ENCODE measurements around the gene DICER1.

The DICER1 gene

DNA sequence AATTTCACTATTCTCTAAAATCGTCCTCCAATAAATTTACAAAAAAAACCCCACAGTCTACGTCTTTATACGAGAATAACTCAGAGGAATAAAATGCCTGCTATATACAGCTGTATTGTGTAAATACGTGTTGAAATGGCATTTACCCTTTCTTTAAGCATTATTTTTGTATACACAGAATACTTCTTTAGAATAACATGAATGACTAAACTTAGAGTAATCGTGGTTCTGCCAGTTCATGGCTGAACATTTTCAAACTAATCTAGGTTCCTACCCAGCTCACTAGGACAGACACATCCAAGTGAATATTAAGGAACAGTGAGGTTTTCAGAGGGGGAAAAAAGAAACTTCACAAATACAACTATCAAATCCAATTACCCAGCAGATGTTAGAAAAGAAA, 24.6 kb downstream of the DICER1 start:
- H3K4me3 ChIP-seq (ENCODE audit: low read length) = no peak overlapping the region
- DNase-seq (ENCODE audit: low read depth, low spot score) = no peak

DNA sequence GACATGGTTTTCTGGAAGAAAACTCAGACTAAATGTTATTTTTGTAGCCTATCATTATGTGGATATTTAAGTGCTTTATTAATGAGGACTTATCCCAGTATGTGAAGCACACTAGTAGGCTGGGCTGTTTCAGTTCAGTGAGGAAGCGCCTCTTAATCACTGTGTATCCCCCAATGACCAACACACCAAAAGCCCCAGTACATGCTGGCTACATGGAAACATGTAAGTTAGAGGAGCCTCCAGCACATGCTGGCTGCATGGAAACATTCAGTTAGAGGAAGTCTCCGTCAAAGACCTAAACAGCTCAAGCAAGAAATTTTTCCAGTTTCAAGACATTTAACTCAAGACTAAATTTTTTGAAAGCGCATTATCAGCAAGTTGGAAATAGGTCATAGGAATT, 26.8 kb downstream of the DICER1 start:
- no peak for DNase-seq (ENCODE audit: low read depth, low spot score)

DNA sequence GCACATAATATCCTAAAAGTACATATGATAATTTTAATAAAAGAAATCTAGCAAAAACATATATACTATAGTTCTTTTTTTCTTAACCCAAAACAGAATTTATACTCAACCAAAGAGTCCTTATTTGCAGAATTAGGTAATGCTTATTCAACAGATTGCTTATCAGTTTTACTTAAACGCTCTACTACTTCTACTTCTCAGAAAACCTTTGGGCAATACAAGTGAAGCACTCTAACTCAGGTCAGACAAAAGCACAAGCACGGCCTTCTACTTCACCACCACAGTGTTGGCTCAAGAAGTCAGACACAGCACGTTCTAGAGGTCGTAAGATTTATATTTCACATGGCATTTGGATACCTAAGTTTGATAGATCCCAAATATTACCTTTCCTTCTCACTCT, 29.2 kb downstream of the DICER1 start:
- DNase-seq (ENCODE audit: low read depth, low spot score) = no peak
- H3K4me3 ChIP-seq (ENCODE audit: low read length) = no peak overlapping the region

More for the DNA sequence above, 26.8 kb downstream of the DICER1 start:
- no peak overlapping the region for H3K4me3 ChIP-seq (ENCODE audit: low read length)

DNA sequence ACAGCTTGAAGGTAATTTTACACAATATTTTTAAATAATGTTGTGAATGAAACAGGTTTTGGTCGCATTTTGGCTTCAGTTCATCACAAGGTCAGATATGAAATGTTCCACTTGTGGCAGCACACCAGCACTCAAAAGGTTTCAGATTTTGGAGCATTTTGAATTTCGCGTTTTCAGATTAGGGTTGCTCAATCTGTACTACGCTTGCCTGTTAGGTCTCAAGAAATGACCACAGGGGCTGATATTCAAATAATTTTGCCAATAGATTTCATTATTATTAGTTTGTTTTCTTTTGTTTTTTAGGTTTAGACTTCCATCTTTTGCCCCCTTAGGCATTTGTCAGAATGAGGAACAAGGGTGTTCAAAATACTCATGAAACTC, 29.8 kb downstream of the DICER1 start:
- DNase-seq (ENCODE audit: low read depth, low spot score) = no peak
- no peak overlapping the region for H3K4me3 ChIP-seq (ENCODE audit: low read length)

DNA sequence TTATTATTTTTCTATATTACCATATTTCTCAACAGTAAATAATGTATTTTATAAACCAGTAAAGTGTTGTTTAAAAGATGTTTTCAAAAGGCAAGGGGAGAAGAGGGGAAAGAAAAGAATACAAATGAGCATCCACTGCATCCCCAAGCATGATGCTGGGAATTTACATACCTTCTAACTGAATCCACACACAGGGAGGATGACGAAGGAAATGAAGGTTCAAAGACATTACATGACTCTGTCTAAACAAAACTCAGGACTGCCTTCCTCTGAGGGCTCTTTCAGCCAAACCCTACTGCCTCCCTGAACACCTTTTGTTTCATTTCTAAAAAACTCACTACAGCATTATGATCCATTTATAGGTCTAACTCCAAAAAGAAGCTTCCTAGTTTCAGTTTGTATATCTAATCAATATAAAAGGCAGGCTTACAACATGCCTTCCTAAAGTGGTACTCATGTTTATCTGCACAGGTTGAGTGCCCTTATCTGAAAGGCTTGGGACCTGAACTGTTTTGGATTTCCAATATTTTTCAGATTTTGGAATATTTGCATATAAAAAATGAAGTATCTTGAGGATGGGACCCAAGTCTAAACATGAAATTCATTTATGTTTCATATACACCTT, 30.3 kb downstream of the DICER1 start:
- no peak for DNase-seq (ENCODE audit: low read depth, low spot score)
- no peak overlapping the region for H3K4me3 ChIP-seq (ENCODE audit: low read length)

DNA sequence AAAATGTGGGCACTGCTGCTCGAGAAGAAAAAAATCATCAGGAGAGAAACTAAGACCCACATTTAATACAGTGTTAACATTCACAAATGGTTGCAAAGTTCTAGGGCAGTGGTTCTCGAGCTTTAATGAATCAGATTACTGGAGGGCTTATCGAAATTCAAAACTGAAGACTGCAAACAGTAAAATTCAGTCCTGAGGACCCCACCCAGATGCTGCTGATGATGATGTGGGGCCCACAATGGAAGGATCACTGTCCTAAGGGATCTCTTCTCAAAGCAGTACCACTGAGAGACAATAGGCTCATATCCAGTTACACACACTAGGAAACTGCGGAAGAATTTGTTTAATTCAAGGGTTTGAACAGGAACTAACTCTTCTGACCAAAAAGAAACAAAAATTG, 31.4 kb downstream of the DICER1 start:
- no peak for DNase-seq (ENCODE audit: low read depth, low spot score)
- H3K4me3 ChIP-seq (ENCODE audit: low read length) = no peak overlapping the region

DNA sequence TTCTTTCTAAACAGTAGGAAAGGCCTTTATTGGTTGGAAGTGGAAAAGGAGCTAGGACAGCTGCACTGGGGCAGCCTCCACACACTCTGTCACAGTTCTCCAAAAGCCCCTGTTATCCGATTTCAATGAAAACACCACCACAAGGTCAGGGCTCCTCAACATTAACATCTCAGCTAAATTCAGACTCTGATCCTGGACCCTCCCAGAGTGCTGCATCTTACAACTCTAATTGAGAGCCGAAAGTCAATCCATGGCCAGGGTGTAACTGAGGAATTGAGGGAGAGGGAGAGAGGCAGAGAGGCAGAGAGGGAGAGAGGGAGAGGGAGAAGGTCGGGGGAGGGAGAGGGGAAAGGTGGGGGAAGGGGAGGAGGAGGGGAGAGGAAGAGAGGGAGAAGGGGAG, 32.1 kb downstream of the DICER1 start:
- no peak for DNase-seq (ENCODE audit: low read depth, low spot score)
- no peak overlapping the region for H3K4me3 ChIP-seq (ENCODE audit: low read length)

DNA sequence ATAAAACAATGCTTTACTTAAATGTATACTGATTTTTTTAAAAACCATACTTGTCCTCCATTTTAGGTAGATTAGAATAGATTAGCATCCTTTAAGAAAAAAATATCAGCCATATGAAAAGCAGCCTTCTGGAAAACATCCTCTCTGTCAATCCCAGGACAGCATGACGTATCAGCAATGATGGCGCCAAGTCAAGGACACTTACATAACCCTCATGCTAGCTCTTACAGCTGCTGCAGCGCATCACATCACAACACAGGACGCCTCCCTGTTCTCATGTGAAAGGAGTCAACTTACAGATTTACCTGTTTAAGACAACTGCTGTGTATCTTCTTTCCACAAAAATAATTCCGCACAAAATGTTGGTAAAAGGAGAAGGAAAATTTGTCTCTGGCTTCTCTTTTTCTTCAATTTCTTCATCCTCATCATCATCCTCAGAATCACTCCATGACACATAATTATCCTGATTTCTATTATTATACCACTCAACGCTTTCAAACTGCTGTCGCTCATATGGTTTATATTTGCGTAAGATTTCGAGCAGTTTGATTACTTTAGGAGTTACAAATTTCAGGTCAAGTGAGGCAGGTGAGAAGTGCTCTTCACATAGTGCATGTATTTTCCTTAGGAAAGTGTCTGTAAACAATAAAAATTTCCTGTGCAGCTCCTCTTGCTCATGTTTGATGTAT, 33.3 kb downstream of the DICER1 start:
- no peak overlapping the region for H3K4me3 ChIP-seq (ENCODE audit: low read length)
- DNase-seq (ENCODE audit: low read depth, low spot score) = no peak

DNA sequence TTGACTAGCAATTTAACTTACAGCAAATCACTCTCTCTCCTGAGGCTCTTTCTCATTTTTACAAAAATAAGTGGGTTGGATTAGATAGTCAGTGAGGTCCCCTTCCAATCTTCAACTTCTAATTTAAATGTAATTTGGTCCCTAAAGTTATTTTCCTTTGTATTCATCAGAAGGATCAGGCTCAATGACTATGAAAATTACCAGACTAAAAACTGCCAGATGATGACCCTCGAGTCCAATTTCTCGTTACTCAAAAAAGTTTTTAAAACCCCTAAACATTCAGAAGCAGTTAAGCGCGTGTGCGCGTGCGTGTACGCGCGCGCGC, 34.7 kb downstream of the DICER1 start:
- no peak for DNase-seq (ENCODE audit: low read depth, low spot score)
- H3K4me3 ChIP-seq (ENCODE audit: low read length) = no peak overlapping the region

DNA sequence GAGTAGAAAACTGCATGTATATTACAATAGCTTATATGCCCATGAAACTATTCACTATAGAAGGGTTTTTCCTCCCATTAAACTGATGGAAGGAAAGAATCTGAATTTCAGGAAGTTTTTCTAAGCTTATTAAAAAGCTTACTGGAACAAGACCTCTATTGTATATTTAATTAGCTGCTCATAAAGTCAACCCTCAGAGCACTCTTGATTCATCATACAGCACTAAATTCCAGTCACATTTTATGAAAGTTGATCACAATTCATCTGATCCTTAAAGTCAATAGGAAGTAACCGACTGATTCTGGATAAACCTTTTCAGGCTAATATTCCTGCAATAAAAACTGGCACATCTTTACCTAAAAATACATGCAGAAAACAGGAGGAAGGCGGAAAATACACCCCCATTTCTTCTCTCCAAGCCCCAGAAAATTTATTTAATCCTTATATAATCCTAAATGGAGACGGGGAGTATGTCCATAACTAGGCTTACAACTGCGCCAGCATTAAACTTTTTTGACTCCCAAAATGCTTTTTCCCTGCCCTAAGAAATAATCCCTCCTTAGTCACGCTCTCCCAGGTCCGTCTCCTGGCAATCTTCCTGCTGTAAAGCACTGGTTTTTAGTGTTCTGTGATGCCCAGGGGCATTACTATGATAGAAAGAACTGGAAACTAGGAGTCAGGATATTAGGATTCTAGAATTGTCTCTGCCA, 35.3 kb downstream of the DICER1 start:
- DNase-seq (ENCODE audit: low read depth, low spot score) = no peak
- no peak overlapping the region for H3K4me3 ChIP-seq (ENCODE audit: low read length)

DNA sequence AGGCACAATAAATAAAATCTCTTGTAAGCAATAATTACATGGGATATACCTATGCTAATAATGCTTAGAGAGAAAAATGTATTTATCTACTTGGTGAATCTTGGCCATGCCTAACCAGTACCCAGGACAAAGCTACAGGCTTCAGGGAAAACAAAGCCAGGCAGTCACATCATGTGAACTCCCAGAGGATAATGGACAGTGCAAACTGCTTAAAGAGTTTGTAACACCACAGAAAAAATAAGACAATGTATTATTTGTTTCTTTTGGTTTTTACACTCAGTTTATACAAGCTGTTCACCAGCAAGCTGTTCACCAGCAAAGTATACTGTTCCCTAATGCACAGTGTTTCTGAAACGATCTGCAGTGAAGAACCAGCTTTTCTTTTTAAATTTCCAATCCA, 38.0 kb downstream of the DICER1 start:
- H3K4me3 ChIP-seq (ENCODE audit: low read length) = no peak overlapping the region
- DNase-seq (ENCODE audit: low read depth, low spot score) = no peak

DNA sequence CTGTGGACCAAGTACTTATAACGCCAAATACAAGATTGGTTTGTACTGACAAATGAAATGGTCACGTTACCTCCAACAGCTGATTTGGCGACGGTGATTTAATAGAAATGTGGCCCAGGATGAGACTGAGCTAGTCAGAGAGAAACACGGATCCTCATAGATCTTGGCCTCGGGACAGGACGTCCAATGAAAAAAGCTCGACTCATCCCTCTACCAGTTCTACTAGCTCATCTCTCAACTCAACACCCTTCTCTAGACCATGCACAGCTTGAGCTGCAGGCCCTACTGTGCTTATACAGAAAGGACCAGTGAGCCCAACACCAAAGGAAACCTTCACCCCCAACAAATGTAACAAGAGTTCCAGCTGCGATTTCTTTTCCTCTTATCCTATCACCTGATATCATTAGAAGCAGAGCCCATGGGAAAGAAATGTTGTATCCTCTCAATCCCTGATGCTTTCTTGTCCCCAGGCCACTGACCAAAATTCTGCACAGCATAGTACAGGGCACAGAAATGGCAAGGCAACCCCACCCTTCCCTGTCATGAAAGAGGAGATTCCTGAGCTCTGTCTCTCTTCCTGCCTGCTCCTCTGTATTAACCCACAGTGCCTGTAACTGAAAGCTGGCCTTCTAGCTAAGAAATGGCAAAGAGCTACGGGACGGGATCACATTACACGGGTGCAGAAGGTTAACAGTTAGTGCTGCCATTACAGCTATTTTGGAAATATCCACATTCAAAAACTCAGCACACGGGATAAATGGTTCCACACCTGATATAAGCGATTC, 39.2 kb downstream of the DICER1 start:
- DNase-seq (ENCODE audit: low read depth, low spot score) = no peak
- H3K4me3 ChIP-seq (ENCODE audit: low read length) = no peak overlapping the region

DNA sequence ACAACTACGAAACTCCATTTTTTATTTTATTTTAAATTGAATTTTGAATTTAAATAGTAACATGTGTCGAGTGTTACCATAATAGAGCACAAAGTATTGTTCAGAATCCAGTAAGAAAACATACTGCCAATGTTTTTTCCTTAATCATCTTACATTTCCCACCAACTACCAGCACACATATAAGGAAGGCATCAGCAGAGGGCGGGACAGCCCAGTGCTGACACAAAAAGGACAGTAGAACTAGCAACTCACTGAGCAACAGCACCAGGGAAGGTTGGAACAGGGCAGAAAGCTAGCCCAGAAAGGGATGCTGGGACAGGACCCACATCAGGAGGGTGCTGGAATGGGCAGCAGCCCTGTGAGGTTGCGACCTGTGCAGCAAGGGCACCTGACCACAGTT, 43.9 kb downstream of the DICER1 start:
- no peak for DNase-seq (ENCODE audit: low read depth, low spot score)
- no peak overlapping the region for H3K4me3 ChIP-seq (ENCODE audit: low read length)

DNA sequence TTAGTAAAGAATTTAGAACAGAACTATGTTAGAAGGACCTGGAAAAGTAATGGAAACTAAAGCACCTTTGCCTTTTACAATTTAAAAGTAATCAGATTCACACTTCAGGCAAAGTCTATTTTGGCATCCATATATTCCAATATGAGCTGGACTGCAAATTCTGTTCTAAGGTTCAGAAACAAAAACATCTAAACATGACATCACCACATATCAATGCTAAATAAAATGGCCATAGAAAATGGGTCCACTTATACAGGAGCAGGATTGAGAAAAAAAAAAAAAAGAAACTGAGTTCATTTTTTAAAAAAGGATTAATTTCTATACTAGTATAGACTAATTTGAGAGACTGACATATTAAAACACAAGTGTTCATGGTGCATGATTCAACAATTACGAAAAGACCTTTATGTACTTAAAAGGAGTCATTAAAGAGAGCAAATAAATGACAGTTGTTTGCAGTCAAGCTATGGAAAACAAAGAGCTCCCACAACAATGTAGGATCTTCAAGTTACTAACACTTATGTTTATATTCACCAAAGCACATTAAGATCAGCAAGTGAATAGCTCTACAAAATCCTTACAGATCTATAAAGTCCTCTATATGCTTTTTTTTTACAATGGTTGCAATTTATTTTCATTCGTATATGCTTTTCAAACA, 45.7 kb downstream of the DICER1 start:
- no peak overlapping the region for H3K4me3 ChIP-seq (ENCODE audit: low read length)
- DNase-seq (ENCODE audit: low read depth, low spot score) = no peak

DNA sequence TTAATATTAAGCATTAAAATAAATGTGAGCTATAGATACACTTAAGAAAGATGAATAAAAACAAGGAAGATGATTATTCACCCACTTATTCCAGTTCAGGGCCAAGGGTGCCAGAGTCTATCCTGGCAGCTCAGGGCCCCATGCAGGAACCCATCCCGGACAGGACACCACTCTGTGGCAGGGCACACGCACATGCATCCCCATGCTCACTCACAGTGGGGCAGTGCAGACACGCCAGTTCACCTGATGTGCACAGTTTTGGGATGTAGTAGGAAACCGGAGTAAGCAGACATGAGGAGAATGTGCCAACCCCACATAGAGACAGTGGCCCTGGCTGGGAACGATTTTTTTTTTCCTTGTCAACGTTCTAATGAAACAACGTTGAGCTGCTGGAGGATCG, 47.2 kb downstream of the DICER1 start:
- no peak for DNase-seq (ENCODE audit: low read depth, low spot score)
- H3K4me3 ChIP-seq (ENCODE audit: low read length) = no peak overlapping the region

DNA sequence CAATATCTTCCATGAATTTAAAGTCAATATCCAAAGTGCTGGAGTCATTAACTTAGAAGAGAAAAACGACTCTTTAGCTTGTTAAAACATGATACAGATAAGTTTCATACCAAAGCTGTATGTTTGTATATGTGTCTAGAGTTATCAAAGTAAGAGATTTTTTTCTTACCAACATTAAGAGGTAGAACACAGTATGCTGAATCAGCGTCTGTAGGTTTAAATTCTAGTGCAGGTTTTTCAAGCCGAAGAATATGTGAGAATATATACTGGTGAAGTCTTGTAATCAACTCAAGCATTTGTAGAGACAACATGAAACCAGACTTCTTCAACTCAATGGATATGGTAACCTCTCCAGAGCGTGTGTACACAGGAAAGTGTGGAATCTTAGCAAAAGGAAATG, 49.6 kb downstream of the DICER1 start:
- DNase-seq (ENCODE audit: low read depth, low spot score) = no peak
- no peak overlapping the region for H3K4me3 ChIP-seq (ENCODE audit: low read length)

DNA sequence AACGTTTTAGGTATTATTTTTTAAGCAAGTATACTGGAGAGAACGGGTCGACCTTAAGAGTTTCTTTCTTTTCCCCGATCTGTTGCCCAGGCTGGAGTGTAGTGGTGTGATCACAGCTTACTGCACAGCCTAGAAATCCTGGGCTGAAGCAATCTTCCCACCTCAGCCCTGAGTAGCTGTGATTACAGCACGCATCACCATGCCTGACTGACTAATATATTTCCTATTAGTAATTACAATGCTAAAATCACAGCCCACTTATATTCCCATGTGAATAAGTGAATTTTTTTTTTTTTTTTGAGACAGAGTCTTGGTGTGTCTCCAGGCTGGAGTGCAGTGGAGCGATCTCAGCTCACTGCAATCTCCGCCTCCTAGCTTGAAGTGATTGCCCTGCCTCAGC, 50.4 kb downstream of the DICER1 start:
- no peak for DNase-seq (ENCODE audit: low read depth, low spot score)
- H3K4me3 ChIP-seq (ENCODE audit: low read length) = no peak overlapping the region

DNA sequence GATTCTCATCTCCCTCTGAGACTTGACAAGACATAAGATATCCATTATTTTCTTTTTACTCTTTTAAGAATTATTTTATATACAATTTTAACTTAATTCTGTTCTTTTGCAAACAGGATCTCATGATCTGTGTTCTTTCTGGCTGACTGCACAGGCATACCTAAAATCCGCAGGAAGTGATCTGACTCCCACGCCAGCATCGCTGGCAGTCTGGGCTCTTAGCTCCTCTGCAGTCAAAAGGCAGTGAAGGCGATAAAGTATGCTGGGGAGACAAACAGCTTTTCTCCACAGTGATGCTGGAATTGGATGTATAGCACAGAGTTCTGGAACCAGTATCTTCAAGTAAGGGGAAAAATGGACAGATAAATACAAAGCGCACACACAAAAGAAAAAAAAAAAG, 52.4 kb downstream of the DICER1 start:
- H3K4me3 ChIP-seq (ENCODE audit: low read length) = no peak overlapping the region
- no peak for DNase-seq (ENCODE audit: low read depth, low spot score)

DNA sequence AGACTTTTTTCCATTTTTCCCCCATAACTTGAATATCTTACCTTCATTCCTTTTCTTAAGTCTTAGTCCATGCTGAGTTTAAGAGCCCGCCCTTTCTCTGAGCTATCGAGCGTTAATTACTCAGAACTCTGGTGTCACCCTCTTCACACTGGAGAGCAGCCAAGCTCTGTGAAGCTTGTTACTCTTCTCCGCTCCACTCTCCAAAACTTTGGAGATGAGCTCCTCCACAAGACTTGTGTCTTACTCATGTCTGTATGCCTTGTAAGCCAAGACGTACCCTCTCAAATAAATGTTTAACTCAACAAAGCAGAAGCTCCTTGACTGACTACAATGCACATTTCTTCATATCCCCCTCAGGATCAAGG, 54.7 kb downstream of the DICER1 start:
- no peak overlapping the region for H3K4me3 ChIP-seq (ENCODE audit: low read length)
- DNase-seq (ENCODE audit: low read depth, low spot score) = no peak

Data from Jurkat, Clone E6-1 (cell line).